DMS79 (cell line): ENCODE results near the gene SEMA3G.

ENCODE experiments used
- DNase-seq: peaks from one replicate; lab custom pipeline; 2025; lab: John Stamatoyannopoulos, UW

SEMA3G gene

DNA sequence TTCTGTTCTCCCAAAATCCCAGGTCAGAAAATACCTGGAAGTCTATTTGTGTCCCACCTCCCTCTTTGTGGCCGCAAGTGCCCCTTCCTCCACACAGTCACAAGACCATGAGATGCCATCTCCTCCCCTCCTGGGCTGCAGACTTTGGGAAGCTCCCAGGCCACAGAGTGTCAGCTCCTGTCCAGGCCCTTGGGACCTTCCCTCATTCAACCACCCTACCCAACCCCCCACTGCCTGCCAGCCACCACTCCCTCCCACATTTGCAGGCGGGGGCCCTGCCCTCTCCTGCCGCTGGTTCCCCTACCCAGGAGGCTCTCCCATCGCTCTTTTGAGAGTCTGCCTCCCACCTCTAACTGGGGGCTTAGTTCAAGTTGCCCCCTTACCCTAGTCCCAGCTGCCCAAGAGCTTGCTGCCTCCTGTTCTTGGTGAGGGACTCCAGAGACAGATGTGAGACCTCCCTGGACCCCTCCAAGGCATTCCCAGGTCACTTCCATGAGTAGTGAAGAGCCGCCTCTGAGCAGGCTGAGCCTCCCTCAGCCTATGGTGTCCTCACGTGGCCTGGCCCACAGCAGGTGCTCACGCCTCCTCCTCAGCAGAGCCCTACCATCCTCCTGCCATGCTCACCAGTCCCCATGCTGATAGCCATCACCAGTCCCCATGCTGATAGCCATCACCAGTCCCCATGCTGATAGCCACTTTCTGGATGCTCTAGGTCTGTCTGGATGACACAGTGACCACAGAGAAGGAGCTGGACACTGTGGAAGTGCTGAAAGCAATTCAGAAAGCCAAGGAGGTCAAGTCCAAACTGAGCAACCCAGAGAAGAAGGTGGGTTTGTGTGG, 34.4 kb upstream of the SEMA3G start:
- DNase-seq = no peak

DNA sequence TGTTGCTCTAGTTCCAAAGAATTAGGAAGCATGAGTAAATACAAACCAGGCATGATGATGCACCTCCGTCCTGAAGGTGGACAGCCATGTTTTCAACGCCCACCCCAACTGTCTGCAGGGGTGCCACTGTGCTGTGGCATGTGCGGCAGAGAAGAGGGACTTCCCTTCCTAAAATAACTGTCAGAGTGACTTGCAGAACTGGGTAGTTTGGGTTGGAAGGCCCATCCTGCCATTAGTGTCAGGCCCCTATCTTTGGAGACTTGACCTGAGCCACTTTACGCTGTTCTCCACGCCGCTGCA, 32.8 kb upstream of the SEMA3G start:
- DNase-seq = no peak

DNA sequence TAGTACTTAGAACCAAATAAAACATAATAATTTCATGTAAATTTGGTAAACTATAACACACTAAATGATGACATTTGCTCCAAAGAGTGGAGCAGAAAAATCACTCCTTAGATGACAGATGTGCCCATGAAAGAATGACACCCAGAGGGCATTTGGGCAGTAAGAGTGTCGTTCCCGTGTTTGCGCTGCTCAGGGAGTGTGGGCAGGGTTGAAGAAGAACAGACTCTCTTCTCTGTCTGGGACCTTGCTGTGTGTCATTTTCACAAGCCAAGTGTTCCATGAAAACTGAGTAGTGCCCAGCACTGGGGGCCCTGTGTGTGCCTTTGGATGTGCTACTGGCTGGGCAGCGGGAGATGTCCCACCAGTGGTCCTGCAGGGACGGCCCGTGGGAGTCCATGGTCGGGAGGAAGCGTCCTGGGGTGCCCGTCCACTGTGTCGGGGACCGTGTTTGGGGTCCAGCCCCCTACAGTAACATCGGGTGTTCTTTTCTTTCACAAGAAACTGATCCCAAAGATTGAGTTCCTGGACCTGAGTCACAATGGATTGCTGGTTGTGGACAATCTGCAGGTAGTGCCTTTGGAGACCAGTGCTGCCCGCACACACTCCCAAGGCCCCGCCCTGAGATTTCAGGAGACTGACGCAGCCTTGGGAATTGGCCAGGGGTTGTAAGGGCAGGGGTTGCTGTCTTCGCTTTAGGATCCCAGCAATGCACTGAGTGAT, 32.3 kb upstream of the SEMA3G start:
- no peak for DNase-seq

DNA sequence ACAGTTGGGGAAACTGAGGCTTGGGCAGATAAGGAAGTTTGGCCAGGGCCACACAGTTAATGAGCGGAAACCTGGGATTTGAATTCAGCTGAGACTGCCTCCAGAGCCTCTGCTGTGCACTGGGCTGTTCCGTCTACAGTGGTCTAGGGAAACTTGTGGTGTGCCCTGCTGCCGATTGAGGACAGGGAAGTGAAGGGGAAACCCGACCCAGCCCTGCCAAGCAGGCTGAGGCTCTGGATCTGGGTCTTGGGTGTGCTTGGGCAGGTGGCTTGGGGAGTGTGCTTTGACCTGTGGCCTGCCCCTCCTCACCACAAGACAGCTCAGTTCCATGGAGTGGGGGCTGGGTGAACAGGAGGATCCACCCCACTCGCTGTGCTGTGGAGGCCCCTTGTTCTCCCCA, 28.1 kb upstream of the SEMA3G start:
- no peak for DNase-seq

DNA sequence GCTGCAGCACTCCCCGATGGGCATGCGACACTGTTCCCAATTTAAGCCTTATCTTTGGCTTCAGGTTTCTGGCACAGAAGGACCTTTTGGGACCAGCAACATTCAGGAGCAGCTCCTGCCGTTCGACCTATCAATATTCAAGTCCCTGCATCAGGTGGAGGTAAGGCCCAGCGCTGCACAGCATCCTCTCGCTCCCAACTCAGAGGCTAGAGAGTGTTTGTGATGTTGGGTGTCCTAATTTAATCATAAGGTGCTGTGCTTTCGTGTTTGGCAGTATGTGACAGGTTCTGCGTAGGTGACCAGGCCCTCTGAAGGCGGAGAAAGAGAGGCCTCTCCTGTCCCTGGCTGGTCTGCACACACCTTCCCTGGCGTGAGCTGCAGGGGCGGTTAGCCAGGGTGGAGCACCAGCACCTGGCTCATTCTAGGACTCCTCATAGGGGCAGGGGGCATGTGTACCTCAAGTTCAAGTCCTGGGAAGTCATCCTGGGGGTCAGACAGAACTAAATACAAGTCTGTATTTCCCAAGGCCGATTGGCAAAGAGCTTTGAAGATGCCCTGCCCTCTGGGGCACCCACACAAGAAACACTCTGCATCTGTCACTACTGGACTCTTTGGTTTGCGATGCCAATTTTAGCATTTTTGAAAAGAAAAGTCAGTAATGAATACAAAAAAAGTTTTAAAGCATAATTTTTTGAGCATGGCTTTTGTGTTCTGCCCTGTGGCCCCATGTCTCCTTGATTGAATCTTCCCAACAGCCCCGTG, 27.5 kb upstream of the SEMA3G start:
- no peak for DNase-seq

DNA sequence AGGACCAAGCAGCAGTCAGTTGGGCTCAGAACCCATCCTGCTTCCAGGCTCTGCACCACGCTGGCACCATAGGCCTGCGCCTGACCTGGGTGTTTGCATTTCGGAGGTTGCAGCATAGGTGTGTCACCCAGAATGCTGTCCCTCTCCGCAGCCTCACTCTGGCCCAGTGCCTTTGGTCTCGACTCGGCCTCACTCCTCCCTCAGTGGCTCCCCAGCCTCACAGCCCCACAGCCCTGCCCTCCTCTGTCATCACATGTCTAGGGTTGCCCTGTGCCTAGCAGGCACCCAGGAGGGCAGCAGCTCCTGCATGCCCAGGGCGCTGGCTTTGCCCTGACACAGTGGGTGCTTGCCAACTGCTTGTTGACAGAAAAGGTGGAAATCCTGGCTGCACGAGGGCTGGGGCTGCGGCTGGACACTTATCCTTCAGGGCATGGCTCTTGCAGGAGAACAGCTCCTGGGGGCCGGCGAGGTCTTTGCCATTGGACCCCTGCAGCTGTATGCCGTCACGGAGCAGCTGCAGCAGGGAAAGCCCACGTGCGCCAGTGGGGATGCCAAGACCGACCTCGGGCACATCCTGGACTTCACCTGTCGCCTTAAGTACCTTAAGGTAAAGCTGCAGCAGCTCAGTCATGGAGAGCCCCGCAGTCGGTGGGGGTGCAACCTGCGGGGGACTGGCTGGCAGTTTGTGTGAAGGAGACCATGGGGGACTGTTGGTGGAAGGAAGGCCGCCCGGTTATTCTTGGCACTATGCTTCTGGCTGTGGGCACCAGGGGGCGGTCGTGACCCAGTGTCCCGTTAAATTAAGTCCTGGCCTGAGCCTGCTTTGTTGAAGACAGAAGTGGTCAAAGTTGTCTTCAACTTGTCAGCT, 26.7 kb upstream of the SEMA3G start:
- no peak for DNase-seq

DNA sequence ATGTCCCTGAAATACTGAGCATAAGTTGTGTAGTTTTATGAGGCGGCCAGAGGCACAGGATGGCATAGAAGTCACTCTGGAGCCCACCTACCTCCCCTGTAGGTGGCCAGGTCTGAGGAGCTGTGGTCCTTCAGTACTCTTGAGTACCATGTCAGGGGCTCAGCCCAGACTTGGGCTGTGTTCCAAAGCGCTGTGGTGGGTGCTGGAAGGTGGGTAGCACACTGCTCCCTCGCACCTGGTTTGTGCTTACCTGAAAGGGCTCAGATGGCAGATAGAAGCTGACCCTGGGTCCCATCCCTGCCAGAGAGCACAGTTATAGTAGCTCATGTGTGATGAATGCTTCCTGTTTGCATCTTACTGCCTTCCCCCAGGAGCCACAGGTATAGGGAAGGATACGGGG, 26.0 kb upstream of the SEMA3G start:
- DNase-seq = no peak

DNA sequence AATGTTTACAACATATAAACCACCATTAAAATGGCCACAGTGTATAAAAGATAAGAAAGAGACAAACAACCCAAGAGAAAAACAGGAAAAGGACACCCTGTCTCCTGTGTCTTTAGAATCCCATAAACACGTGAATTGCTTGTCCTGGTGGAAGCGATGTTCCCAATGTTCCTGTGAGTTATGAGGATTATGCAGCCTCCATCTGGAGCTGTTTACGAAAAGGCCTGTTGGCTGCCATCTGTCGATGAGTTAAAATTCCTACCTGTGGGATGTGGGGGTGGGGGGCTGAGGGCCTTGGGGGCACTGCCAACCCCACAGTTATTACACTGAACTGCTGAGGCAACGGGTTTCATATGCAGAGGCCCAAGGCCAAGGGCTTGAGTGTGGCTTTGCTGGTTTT, 24.1 kb upstream of the SEMA3G start:
- no peak for DNase-seq

DNA sequence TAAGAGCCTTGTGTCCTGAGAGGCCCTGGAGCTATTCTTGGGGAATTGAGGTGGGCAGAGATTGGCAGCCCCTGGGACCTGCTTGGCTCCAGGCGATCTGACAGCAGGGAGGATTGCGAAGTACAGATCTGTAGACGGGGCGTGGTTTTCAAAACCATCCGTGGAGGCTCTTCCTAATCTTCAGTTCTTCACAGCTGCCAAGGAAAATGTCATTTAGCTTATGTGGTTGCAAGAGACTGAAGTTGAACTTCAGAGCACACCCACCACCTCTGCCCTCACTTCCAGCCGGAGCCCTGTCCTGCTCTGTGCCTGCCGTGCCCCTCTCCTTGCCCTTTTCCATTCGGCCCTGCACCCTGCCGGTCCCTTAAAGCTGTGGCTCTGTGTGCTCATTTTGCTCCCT, 23.4 kb upstream of the SEMA3G start:
- no peak for DNase-seq

DNA sequence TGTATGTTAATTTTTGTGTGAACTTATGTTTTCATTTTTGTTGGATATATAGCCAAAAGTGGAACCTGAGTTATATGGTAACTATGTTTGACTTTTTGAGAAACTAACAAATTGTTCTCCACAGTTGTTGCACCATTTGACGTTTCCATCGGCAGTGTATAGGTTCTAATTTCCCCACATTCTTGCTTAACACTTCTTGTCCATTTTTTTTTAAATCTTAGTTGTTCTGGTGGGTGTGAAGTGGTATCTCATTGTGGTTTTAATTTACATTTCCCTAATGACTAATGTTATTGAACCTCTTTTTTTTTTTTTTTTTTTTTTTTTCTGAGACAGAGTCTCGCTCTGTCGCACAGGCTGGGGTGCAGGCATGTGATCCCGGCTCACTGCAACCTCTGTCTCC, 18.5 kb upstream of the SEMA3G start:
- no peak for DNase-seq

DNA sequence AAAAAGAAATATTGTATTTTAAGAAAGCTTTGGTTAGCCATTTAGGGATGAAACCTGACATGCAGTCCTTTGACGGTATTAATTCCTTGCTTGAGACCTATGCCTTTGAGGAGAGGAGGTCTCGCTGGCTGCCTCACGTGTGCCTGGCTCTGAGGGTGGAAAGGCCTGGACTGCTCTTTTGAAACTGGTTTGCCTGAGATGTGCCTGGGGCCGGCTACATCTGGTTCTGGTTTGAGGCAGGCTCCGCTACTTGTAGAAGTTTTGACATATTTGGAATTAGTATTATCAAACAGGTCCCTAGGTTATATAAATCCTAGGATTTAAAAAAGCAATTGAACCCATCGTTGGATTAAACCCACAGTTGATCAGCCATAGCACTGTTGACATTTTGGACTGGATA, 17.0 kb upstream of the SEMA3G start:
- DNase-seq = no peak

DNA sequence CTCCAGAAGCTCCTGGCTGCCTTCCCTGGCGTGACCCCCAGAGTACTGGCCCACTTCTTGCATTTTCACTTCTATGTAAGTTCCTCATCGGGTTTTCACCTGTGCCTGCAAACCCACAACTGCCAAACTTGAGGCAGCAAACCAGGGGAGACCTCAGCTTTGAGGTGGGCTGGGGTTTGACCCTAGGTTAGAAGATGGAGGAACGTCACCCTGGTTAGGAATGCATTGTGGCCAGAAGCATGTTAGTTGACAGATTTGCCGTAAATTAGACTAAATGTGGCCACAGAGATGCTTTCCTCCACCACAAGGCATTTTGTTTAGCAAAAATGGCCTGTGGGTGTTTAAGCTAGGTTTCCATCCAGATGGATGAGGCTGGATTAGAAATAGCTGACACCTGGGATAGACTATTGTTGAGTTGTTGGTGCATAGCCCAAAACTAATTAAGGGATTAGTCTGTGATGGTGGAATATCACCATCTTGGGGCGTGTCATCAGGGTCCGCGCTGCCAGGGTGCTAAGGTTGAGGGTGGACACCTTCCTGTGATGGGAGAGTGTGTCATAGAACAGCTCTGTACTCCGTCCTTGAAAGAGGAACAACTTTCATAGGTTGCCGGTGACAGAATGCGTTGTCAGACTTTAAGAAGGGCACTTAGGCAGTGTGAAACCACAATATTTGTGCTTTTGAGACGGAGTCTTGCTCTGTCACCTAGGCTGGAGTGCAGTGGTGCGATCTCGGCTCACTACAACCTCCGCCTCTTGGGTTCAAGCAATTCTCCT, 14.1 kb upstream of the SEMA3G start:
- DNase-seq = no peak

DNA sequence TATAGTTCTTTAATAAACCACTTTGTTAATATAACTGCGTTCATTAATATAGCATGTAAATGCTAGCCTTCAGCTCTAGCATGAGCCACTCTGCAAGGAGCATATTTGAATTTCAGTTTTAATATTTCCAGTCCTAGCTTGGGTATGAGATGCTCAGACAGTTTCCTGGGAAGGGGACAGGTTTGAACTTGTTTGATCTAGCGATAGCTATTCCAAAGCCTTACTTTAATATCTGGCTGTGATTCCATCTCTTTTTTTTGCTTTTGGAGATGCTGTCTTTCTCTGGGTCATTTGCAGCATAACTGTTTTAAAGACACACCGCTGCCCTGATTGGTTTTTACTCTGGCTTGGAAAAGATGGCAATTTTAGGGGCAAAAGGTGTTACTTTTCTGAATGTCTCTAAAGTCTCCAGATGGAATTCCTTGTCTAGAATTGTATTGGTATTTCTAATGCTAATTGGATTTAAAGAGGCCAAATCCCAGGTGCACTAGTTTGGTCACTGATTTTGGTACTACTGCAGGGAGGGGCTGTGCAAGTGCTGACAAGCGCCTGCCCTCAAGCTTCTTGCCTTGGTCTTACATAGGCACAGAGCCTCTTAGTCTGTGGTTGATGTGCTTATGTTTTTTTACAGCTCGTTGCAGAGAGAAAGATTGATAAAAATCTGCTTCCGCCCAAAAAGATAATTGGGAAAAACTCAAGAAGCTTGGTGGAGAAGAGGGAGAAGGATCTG, 13.3 kb upstream of the SEMA3G start:
- no peak for DNase-seq

DNA sequence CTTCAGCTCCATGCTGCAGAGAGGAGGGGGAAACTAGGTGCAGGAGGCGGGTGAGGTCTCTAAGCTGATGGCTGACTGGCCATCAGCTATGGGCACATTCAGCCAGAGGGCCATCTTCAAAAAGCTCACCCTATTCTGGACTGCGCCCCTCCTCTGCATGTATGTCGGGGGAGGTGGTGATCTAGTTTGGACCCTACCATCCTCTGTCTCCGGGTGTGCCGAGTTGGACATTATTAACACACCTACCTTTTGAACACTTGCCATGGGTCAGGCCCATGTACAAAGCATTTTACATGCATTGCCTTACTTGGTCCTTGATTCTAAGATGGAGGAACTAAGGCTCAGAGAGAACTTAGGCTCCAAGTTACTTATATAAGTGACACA, 11.9 kb upstream of the SEMA3G start:
- DNase-seq = no peak

DNA sequence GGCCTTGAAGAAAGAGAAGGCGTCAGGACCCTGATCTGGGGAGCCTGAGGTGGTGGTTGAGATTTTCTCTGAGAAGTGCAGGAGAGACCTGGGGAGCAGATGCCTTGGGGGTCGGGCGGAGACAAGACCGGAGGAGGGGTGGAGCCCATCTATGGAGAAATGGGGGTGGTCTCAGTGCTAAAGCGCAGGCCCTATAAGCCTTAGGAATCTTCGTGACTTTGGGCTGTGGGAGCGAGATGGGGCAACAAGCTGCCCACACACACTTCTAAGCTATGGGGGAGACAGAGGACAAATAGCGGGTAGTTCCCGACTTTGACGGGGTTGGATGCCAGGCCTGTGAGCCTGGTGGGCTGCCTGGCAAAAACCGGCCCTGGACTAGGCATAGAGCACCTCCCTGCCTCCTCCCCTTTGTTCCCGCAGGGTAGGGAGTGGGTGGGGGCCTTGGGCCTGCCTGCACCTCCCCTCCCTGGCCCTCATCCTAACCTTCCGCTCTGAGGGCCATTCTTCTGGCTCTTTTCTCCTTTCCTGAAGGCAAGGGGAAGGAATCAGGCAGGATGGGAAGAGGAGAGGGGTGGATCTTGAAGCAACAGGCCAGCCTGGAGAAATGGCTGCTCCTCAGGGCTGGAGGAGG, 11.4 kb upstream of the SEMA3G start:
- no peak for DNase-seq

DNA sequence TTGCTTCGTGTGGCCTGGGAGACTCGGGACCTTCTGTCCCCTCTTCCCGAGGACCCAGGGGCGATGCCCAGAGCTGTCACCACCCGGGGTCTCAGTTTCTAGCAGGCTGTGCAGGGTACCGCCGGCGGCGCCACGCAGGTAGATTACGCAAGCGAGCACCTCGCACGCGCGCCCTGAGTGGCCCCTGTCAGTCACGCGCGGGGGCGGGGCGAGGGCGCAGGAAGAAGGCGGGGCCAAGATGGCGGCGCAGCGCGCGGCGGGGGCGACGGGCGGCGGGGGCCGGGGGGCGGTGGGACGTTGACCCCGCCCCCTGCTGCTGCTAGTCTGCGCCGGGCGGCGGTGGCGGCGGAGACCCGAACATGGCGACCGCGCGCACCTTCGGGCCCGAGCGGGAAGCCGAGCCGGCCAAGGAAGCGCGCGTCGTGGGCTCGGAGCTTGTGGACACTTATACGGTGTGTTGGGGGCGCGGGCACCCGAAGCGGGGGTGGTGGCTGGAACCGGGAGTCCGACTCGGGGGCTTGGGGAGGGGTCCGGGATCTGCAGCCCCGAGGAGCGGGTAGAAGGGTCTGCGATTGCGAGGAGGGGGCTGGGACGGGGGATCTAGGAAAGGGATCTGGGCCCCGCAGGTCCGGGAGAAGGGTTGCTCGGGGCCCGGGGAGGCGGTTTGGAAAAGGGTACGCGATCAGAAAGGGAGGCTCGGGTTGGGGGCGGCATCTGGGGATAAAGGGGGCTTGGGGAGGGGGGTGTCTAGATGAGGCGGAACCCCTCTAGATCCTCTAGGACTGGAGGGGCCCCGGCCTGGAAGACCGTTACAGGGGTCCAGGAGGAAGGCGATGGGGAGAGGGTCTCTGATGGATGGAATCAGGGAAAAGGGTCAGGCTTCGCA, 10.6 kb upstream of the SEMA3G start, which contains the start of gene NISCH:
TSS of gene NISCH (plus strand) at position 322 of the 886 bp plus-strand sequence. CDS start at position 360, 38 bp downstream.
- peak; percentile 14 for DNase-seq

DNA sequence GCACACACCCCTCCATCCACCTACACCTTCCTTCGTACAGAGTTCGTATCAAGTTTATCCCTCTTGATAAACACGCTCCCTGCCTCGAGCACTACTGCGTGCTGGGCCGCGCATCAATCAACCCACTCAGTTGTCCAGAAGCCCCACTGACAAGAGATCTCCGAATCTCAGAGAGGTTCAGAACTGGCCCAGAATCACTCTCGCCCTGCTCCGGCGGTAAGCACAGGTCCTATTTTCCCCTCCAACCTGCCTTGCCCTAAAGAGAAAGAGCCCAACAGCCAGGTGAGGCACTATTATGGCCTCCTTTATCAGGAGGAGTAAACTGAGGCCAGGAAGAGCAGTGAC, 10.0 kb upstream of the SEMA3G start:
- no peak for DNase-seq

DNA sequence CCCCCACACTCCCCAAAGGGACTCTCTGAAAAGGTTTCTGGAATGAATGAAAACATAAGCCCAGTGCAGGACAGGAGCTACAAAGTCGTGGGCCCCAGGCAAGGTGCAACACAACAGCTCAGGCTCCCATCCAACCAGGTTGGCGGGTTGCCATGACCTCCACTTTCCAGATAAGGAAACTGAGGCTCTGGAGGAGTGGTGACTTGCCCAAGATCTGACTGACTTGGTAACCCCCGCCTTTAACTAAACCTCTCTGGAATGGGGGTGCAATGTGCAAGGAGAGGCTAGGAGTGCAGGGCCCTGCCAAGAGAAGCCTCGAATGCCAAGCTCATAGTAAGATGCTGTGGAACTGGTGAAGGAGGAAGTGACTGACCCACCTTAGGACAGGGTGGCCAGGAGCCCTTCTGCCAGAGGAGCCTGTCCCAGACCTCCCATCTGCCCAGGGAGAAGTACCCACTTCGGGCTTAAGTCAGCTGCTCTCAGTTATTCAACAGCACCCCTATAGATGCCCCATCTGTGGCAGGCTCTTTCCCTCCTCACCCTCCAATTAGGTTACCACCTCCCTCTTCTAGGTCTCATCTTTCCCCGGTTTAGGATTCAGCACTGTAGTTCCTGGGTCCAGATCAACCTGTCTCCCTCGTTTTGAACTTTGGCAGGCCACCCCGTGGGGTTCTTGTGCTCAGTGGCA, 9.5 kb upstream of the SEMA3G start:
- no peak for DNase-seq
